ENCODE data around the gene SLC29A1.

Gene SLC29A1

DNA sequence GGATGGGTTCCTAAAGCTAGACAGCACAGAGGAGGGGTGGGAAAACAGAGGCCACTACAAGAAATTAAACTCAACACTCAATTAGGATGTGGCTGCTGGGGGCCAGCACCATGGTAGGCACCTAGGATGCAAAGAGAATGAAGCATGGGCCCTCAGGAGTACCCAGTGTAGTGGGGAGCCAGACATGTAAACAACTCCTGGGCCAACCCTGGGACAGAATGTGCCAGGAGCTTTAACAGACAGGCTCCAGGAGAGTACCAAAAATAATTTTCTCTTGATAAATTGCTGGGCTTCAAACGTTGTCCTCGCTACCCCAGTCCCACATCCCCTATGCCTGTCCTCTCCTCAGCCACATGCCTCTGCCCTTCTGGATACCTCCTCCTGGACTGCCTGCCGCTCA is 48.5 kb downstream of the SLC29A1 start:
- H4K8ac ChIP-seq (ENCODE audit: low read length), result no peak overlapping the region
- H3K4me3 ChIP-seq (ENCODE audit: insufficient read depth in 1 of 2, low read depth in 1 of 2, low read length in 2 of 2), result no peak overlapping the region
- H2AK5ac ChIP-seq (ENCODE audit: low read length, severe bottlenecking), result no peak overlapping the region
- no peaks in the 10 kb centered on the region for H3K36me3 ChIP-seq (ENCODE audit: control insufficient read depth in 1 of 2, insufficient read depth in 2 of 2, low read depth in 1 of 2, low read length in 2 of 2)
- no peak for DNase-seq
- H3K18ac ChIP-seq (ENCODE audit: low read depth in 1 of 2, low read length in 2 of 2), result no peak overlapping the region
- no peaks in the 10 kb centered on the region for H3K79me1 ChIP-seq (replicated peaks; ENCODE audit: low read length, poor library complexity, severe bottlenecking)
- H2BK12ac ChIP-seq (ENCODE audit: low read length in 2 of 2), result no peak overlapping the region
- no peak overlapping the region for H3K4ac ChIP-seq (ENCODE audit: low read depth in 1 of 2, low read length in 2 of 2)
- H3K23ac ChIP-seq (ENCODE audit: low read length in 2 of 2), result peak overlapping the region in 1 of 2 experiments; percentile 11
- no peak overlapping the region for H2BK15ac ChIP-seq (ENCODE audit: low read depth, poor library complexity, severe bottlenecking)
- H3K4me1 ChIP-seq (ENCODE audit: control insufficient read depth, insufficient read depth, low read depth, low read length), result peaks cover 3% of the 10 kb centered on the region
- no peak overlapping the region for H3K9ac ChIP-seq (ENCODE audit: low read length)
- H2BK120ac ChIP-seq (ENCODE audit: low read depth, low read length), result no peak overlapping the region
- no peak overlapping the region for H3K27ac ChIP-seq (ENCODE audit: low read length, poor library complexity, severe bottlenecking)
- H4K91ac ChIP-seq (ENCODE audit: low read length), result no peak overlapping the region
- H3K9me3 ChIP-seq (ENCODE audit: control insufficient read depth, low read length), result no peaks in the 10 kb centered on the region
- H3K14ac ChIP-seq (ENCODE audit: low read length in 2 of 2), result no peak overlapping the region
- no peak overlapping the region for H3K4me2 ChIP-seq (ENCODE audit: low read length, poor library complexity, severe bottlenecking)
- no peak overlapping the region for H2BK5ac ChIP-seq (ENCODE audit: low read depth, low read length, poor library complexity, severe bottlenecking)
- 85% methylated on average over 2 of the region's 3 CpGs for WGBS
- peaks cover 60 to 78% of the 10 kb centered on the region in 2 experiments for H3K27me3 ChIP-seq (ENCODE audit: control insufficient read depth in 1 of 2, insufficient read depth in 1 of 2, low read length in 2 of 2)
- H2AFZ ChIP-seq (ENCODE audit: low read depth, low read length), result no peak overlapping the region

DNA sequence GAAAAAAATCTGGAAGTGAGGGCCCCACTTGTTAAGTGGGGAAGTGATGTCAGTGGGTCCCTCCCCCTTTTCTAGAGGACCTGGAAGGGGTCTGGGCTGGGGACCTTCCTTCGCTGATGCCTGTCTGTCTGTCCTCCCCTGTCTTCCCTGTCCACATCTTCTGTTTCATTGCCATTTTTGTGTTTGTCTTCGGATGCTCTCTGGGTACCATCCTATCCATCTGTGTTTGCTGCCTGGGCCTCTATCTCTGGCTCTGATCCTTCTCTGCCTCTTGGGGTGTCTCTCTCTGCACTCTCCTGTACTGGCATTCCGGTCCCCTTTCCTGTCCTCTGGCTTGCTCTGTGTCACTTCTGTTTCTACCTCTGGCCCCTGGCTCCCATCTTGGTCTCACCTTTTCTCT is 49.1 kb downstream of the SLC29A1 start:
- Histone ChIP-seq H2AK5ac (ENCODE audit: low read length, severe bottlenecking) (no peak overlapping the region), H3K79me1 (replicated peaks; ENCODE audit: low read length, poor library complexity, severe bottlenecking) (no peaks in the 10 kb centered on the region), H3K27ac (ENCODE audit: low read length, poor library complexity, severe bottlenecking) (no peak overlapping the region), H3K18ac (ENCODE audit: low read depth in 1 of 2, low read length in 2 of 2) (no peak overlapping the region), H3K4me2 (ENCODE audit: low read length, poor library complexity, severe bottlenecking) (no peak overlapping the region), H3K9ac (ENCODE audit: low read length) (no peak overlapping the region), H2BK15ac (ENCODE audit: low read depth, poor library complexity, severe bottlenecking) (no peak overlapping the region), H2BK120ac (ENCODE audit: low read depth, low read length) (no peak overlapping the region), H4K8ac (ENCODE audit: low read length) (no peak overlapping the region), H3K36me3 (ENCODE audit: control insufficient read depth in 1 of 2, insufficient read depth in 2 of 2, low read depth in 1 of 2, low read length in 2 of 2) (no peaks in the 10 kb centered on the region), H4K91ac (ENCODE audit: low read length) (no peak overlapping the region), H3K4ac (ENCODE audit: low read depth in 1 of 2, low read length in 2 of 2) (no peak overlapping the region), H3K4me3 (ENCODE audit: insufficient read depth in 1 of 2, low read depth in 1 of 2, low read length in 2 of 2) (no peak overlapping the region), H3K14ac (ENCODE audit: low read length in 2 of 2) (no peak overlapping the region), H3K4me1 (ENCODE audit: control insufficient read depth, insufficient read depth, low read depth, low read length) (peaks cover 3% of the 10 kb centered on the region), H3K27me3 (ENCODE audit: control insufficient read depth in 1 of 2, insufficient read depth in 1 of 2, low read length in 2 of 2) (peaks cover 63 to 84% of the 10 kb centered on the region in 2 experiments), H3K9me3 (ENCODE audit: control insufficient read depth, low read length) (no peaks in the 10 kb centered on the region), H2BK12ac (ENCODE audit: low read length in 2 of 2) (no peak overlapping the region), H2BK5ac (ENCODE audit: low read depth, low read length, poor library complexity, severe bottlenecking) (no peak overlapping the region), H3K23ac (ENCODE audit: low read length in 2 of 2) (no peak overlapping the region), H2AFZ (ENCODE audit: low read depth, low read length) (no peak overlapping the region)
- 86% methylated on average over 3 of the region's 3 CpGs for WGBS
- no peak for DNase-seq

DNA sequence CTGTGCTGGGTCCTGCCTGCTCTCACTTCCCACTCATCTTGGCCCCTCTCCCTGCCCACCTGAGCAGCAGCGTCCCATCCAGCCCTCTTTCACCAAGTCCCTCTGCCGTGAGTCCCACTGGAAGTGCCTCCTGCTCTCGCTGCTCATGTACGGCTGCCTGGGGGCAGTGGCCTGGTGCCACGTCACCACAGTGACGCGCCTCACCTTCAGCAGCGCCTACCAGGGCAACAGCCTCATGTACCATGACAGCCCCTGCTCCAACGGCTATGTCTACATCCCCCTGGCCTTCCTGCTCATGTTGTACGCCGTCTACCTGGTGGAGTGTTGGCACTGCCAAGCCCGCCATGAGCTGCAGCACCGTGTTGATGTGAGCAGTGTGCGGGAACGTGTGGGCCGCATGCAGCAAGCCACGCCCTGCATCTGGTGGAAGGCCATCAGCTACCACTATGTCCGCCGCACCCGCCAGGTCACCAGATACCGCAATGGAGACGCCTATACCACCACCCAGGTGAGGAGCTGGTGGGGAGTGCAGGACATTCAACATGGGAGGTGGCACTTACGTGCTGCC is 49.7 kb downstream of the SLC29A1 start:
- Histone ChIP-seq H3K79me1 (replicated peaks; ENCODE audit: low read length, poor library complexity, severe bottlenecking) (no peaks in the 10 kb centered on the region), H3K4ac (ENCODE audit: low read depth in 1 of 2, low read length in 2 of 2) (no peak overlapping the region), H3K4me2 (ENCODE audit: low read length, poor library complexity, severe bottlenecking) (no peak overlapping the region), H2BK120ac (ENCODE audit: low read depth, low read length) (no peak overlapping the region), H4K8ac (ENCODE audit: low read length) (no peak overlapping the region), H3K14ac (ENCODE audit: low read length in 2 of 2) (no peak overlapping the region), H3K9ac (ENCODE audit: low read length) (no peak overlapping the region), H3K4me1 (ENCODE audit: control insufficient read depth, insufficient read depth, low read depth, low read length) (peaks cover 3% of the 10 kb centered on the region), H2AFZ (ENCODE audit: low read depth, low read length) (no peak overlapping the region), H2BK5ac (ENCODE audit: low read depth, low read length, poor library complexity, severe bottlenecking) (no peak overlapping the region), H3K4me3 (ENCODE audit: insufficient read depth in 1 of 2, low read depth in 1 of 2, low read length in 2 of 2) (no peak overlapping the region), H2AK5ac (ENCODE audit: low read length, severe bottlenecking) (no peak overlapping the region), H3K27me3 (ENCODE audit: control insufficient read depth in 1 of 2, insufficient read depth in 1 of 2, low read length in 2 of 2) (peaks cover 66 to 89% of the 10 kb centered on the region in 2 experiments), H2BK12ac (ENCODE audit: low read length in 2 of 2) (no peak overlapping the region), H4K91ac (ENCODE audit: low read length) (no peak overlapping the region), H3K23ac (ENCODE audit: low read length in 2 of 2) (no peak overlapping the region), H3K18ac (ENCODE audit: low read depth in 1 of 2, low read length in 2 of 2) (no peak overlapping the region), H3K36me3 (ENCODE audit: control insufficient read depth in 1 of 2, insufficient read depth in 2 of 2, low read depth in 1 of 2, low read length in 2 of 2) (no peaks in the 10 kb centered on the region), H2BK15ac (ENCODE audit: low read depth, poor library complexity, severe bottlenecking) (no peak overlapping the region), H3K9me3 (ENCODE audit: control insufficient read depth, low read length) (no peaks in the 10 kb centered on the region), H3K27ac (ENCODE audit: low read length, poor library complexity, severe bottlenecking) (no peak overlapping the region)
- DNase-seq, result no peak
- WGBS, result 86% methylated on average over 20 of the region's 23 CpGs

DNA sequence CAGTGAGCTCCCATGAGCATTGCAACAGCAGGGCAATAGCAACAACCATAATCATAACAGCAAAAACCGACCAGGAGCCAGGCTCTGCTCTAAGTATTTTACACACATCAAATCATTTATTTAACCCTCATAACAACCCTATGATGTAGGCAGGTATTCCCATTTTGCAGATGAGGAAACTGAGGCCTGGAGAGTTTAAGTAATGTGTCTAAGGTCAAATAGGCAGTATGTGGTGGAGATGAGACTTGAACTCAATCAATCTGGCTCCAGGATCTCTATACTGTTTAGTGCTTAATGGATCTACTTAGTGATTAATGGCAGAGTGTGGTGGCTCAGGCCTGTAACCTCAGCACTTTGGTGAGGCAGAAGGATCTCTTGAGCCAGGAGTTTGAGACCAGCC is 50.2 kb downstream of the SLC29A1 start:
- no CpG with 5 or more reads among the region's 1 CpG for WGBS
- H2AK5ac ChIP-seq (ENCODE audit: low read length, severe bottlenecking), result no peak overlapping the region
- H3K9me3 ChIP-seq (ENCODE audit: control insufficient read depth, low read length), result no peaks in the 10 kb centered on the region
- peaks cover 65 to 89% of the 10 kb centered on the region in 2 experiments for H3K27me3 ChIP-seq (ENCODE audit: control insufficient read depth in 1 of 2, insufficient read depth in 1 of 2, low read length in 2 of 2)
- H3K9ac ChIP-seq (ENCODE audit: low read length), result no peak overlapping the region
- no peaks in the 10 kb centered on the region for H3K36me3 ChIP-seq (ENCODE audit: control insufficient read depth in 1 of 2, insufficient read depth in 2 of 2, low read depth in 1 of 2, low read length in 2 of 2)
- H3K18ac ChIP-seq (ENCODE audit: low read depth in 1 of 2, low read length in 2 of 2), result no peak overlapping the region
- no peak overlapping the region for H2BK15ac ChIP-seq (ENCODE audit: low read depth, poor library complexity, severe bottlenecking)
- H4K8ac ChIP-seq (ENCODE audit: low read length), result no peak overlapping the region
- no peak overlapping the region for H2BK12ac ChIP-seq (ENCODE audit: low read length in 2 of 2)
- H3K4me1 ChIP-seq (ENCODE audit: control insufficient read depth, insufficient read depth, low read depth, low read length), result peaks cover 3% of the 10 kb centered on the region
- no peak overlapping the region for H3K4me2 ChIP-seq (ENCODE audit: low read length, poor library complexity, severe bottlenecking)
- no peak overlapping the region for H3K27ac ChIP-seq (ENCODE audit: low read length, poor library complexity, severe bottlenecking)
- no peak for DNase-seq
- H3K4ac ChIP-seq (ENCODE audit: low read depth in 1 of 2, low read length in 2 of 2), result no peak overlapping the region
- no peak overlapping the region for H2BK5ac ChIP-seq (ENCODE audit: low read depth, low read length, poor library complexity, severe bottlenecking)
- no peak overlapping the region for H3K14ac ChIP-seq (ENCODE audit: low read length in 2 of 2)
- no peak overlapping the region for H3K4me3 ChIP-seq (ENCODE audit: insufficient read depth in 1 of 2, low read depth in 1 of 2, low read length in 2 of 2)
- no peak overlapping the region for H4K91ac ChIP-seq (ENCODE audit: low read length)
- no peaks in the 10 kb centered on the region for H3K79me1 ChIP-seq (replicated peaks; ENCODE audit: low read length, poor library complexity, severe bottlenecking)
- no peak overlapping the region for H2BK120ac ChIP-seq (ENCODE audit: low read depth, low read length)
- H3K23ac ChIP-seq (ENCODE audit: low read length in 2 of 2), result no peak overlapping the region
- no peak overlapping the region for H2AFZ ChIP-seq (ENCODE audit: low read depth, low read length)
